Loucy (cell line): ENCODE data around the gene TLE3.

Experiments used
- CTCF ChIP-seq: fragments of 200-600 bp; sonication (generic); conservative IDR thresholded peaks from 2 replicates; pipeline ENCODE4 v1.5.1; 2014; ENCODE audit warnings: mild to moderate bottlenecking, antibody characterized with exemption, low read length
- EZH2phosphoT487 ChIP-seq: fragments of 200-600 bp; IDR thresholded peaks from 2 replicates; pipeline ENCODE4 v1.6.1; 2018; ENCODE audit warnings: antibody characterized with exemption, mild to moderate bottlenecking, moderate library complexity, borderline replicate concordance

GRCh38 chr15:70047386-70048197, 50.1 kb downstream of the TLE3 start:
- no peak for TF ChIP-seq CTCF
- TF ChIP-seq EZH2phosphoT487 = no peak
